Raji (cell line): ENCODE data around the gene PEX5.
A peak's percentile ranks its signal among the peaks of the same experiment; 100 is the strongest.

Experiments
- POLR2A ChIP-seq: IDR thresholded peaks from 2 replicates; pipeline ENCODE4 v1.6.1; 2011; ENCODE audit warnings: low read depth, low read length, control low read depth; ENCODE audit not compliant: insufficient read depth

PEX5 gene

DNA sequence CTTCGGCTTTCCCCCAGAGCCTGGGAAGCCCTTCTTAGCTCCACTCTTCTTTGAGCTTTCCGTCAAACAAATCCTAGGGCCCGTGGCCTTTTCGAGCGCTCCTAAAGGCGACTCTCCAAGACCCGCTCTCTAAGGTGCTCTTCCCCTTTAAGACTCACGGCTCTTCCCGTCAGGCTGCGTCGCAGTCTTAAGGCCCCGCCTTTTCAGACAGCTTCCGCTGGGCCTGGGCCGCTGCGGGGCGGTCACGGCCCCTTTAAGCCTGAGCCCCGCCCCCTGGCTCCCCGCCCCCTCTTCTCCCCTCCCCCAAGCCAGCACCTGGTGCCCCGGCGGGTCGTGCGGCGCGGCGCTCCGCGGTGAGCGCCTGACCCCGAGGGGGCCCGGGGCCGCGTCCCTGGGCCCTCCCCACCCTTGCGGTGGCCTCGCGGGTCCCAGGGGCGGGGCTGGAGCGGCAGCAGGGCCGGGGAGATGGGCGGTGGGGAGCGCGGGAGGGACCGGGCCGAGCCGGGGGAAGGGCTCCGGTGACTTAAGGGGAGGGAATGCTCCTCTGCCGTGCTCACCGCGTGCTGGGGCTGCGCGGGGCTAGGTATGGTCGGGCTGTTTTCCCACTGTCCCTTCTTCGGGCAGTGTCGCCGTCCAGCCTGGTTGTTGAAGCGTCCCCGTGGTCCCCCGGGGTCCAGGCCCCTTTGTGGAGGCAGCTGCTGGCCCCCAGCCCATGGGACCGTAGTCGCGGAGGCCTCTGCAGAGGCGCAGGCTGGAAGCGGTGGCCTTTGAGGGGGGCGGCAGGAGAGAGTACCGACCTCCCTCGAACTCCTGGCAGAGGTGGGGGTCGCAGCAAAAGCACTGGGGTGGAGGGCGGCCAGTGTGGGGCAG lies at the start of gene PEX5:
Gene PEX5 (plus strand): TSS at position 289 of the 870 bp plus-strand sequence. CDS start 692 bp downstream, outside the sequence.
- TF ChIP-seq POLR2A, result peak; percentile 70; the same call in 1 of the 2 replicates

GRCh38 chr12:7141351-7142005 lies 48.0 kb upstream of the PEX5 start:
- TF ChIP-seq POLR2A, result no peak

- no peak for TF ChIP-seq POLR2A
These were observed 47.3 kb upstream of the PEX5 start for GRCh38 chr12:7142056-7142644.

GRCh38 chr12:7142809-7143465 lies 46.5 kb upstream of the PEX5 start:
- TF ChIP-seq POLR2A, result no peak

DNA sequence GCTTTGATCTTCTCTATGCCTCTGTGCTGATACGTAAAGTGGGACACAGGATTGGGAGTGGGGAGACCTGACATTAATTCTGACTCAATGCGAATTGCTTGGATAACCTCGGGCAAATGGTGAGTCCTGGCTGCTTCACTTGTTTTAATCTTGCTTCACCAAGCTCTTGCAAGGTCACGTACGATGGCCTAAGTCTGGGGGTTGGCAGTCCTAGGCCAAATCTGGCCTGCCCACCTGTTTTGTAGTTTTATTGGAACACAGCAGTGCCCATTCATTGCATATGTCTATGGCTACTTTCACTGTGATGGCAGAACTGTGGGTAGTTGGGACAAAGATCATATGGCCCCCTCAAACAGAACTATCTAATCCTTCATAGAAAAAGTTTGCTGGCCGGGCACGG lies 45.9 kb upstream of the PEX5 start:
- no peak for TF ChIP-seq POLR2A

DNA sequence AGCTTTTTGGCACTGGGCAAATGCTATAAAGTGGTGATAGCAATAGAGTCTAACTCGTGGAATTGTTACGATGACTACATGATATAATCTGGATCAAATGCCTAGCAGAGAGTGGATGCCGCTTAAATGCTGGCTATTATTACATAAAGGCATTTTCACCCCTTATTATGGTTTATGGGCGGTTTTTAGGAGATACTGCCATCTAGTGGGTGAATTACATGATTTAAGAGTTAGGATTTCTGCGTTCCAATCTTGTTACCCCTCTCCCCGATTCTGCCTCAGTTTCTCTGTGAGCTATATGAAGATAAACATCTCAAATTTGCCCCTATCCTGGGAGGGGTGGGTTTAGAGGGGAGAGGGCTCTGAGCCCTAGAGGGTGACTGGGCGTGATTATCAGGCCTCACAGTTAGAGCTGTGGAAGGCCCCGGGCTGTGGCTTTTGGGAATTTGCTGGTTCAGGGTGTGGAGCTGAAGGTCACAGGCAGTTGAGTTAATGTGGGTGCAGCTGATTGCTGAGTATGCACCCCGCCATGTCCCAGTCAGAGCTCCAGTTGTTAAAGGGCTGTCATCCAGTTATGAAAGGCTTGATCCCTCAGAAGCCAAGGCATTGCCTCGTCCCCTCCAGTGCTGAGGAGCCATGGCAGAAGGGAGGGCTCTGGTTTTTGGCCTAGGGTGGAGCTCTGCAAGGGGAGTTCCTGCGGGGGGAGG lies 44.9 kb upstream of the PEX5 start:
- no peak for TF ChIP-seq POLR2A

- TF ChIP-seq POLR2A, result no peak
These were observed 43.8 kb upstream of the PEX5 start for GRCh38 chr12:7145671-7146070.

GRCh38 chr12:7146228-7146627 lies 43.3 kb upstream of the PEX5 start:
- TF ChIP-seq POLR2A, result no peak

DNA sequence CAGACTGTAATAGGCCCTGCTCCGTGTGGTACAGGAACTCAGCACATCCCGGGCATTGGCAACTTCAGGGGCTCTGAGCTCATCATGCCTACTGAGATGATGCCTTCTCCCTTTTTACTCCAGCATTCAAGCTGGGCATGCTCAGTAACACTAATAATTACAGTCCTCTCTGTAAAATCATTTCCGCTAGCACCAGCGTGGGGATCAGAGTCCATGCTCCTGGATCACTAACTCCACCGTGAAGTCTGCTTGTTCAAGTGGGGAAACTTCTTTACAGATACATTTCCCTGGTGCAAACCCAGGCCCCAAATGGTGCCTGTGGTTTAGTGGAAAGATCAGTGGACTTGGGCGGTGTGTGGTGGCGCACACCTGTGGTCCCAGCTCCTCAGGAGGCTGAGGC lies 42.6 kb upstream of the PEX5 start:
- TF ChIP-seq POLR2A, result no peak

DNA sequence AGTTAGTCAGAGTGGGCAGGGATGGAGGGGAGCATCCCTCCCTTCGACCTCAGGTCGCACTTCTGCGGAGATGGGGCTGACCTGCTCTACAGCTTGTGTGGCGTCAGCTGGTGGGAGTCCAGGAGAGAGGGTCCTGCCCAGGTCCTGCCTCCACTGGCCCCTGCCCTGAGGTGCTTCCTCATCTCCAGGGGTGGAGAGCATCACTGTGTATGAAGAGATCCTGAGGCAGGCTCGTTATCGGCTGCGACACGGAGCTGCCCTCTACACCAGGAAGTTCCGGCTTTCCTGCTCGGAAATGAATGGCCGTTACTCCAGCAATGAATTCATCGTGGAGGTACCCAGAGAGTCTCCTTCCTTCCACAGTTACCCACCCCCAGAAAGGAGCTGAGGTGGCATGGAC lies 39.1 kb upstream of the PEX5 start:
- no peak for TF ChIP-seq POLR2A

GRCh38 chr12:7150841-7151240 lies 38.6 kb upstream of the PEX5 start:
- no peak for TF ChIP-seq POLR2A

DNA sequence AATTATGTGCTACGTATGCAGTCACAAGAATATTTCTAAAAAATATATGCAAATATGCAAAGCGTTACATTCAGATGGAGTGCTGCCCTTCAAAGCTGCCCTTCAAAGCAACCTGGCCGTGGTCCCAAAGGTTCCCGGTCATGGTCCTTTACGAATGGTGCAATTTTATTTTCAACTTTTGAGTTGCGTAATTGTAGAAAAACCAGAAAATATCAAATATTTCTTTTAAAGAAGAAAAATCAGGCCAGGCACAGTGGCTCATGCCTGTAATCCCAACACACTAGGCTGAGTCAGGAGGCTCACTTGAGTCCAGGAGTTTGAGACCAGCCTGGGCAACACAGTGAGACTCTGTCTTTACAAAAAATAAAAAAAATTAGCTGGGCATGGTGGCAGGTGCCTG lies 38.0 kb upstream of the PEX5 start:
- TF ChIP-seq POLR2A, result no peak

- TF ChIP-seq POLR2A, result no peak
These were observed 36.7 kb upstream of the PEX5 start for GRCh38 chr12:7152818-7153217.

GRCh38 chr12:7154042-7154441 lies 35.4 kb upstream of the PEX5 start:
- no peak for TF ChIP-seq POLR2A
